ENCODE measurements around the gene SCFD2. TPM values are rescaled to one million over a fixed set of nuclear protein-coding genes. Genes with fewer than 3 reads are reported as not detected.

SCFD2 gene
- total RNA-seq, 1 donor from 2014 or later, result 13.2 TPM

DNA sequence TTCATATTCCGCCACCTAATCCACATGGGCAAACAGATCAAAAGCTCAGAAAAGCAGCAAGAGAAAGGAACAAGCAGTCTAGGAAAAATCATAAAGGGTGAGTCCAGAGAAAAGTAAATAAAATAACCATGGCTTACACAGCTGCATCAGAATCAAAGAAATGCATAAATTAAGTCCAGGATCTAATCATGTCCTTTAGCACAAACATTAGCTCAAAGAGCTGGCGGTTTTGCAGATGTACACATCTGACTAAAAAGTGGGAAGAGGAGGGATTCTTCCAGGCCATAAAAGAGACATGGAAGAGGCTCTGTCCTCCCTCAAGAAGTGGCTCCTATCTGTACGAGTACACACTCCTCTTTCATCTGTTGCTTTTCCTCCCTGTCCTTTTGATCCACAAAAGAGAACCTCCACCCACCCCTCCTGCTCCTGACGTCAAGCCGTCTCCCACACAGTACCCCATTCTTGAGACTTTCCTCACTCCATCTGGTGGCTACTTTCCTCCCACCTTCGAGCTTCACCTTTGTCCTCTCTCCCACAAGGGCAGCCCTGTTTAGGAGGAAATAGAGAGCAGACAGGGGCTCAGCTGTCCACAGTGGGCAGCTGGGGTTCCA lies 411.2 kb downstream of the SCFD2 start:
- DNase-seq, result no peak
- intact Hi-C loops (cut with DNase I), result no loop called here
- no peaks in the 10 kb centered on the region for H3K9me3 ChIP-seq
- H3K27me3 ChIP-seq (ENCODE audit: low read depth), result no peaks in the 10 kb centered on the region
- no peak for TF ChIP-seq CTCF (IDR thresholded peaks at IDR 0.05)
- no peak overlapping the region for H3K4me3 ChIP-seq
- no peak overlapping the region for H3K27ac ChIP-seq
- H3K36me3 ChIP-seq, result no peaks in the 10 kb centered on the region
- no peaks in the 10 kb centered on the region for H3K4me1 ChIP-seq
- ATAC-seq, result no peak

DNA sequence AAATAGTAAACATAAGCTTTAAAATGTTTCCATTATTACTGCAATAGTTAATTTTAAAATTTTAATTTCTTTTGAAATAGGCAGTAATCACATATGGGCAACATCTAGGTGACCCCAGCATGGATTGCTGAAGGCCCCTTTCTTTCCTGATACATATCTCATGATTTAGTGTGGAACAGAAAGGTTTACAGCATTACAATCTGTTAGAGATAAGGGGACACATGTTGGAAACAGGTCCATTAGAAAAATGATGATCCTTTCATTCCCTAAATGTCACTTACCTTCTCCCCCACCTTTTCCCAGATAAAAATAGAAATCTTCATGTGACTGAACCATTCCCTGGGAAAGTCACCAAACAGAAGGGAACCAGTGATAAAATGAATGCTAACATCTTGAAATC lies 413.3 kb downstream of the SCFD2 start:
- no peaks in the 10 kb centered on the region for H3K36me3 ChIP-seq
- DNase-seq (no peak), ATAC-seq (no peak)
- H3K9me3 ChIP-seq, result no peaks in the 10 kb centered on the region
- no peak for TF ChIP-seq CTCF (IDR thresholded peaks at IDR 0.05)
- intact Hi-C loops (cut with DNase I), result no loop called here
- no peaks in the 10 kb centered on the region for H3K4me1 ChIP-seq
- no peaks in the 10 kb centered on the region for H3K27me3 ChIP-seq (ENCODE audit: low read depth)
- no peak overlapping the region for H3K4me3 ChIP-seq
- no peak overlapping the region for H3K27ac ChIP-seq

DNA sequence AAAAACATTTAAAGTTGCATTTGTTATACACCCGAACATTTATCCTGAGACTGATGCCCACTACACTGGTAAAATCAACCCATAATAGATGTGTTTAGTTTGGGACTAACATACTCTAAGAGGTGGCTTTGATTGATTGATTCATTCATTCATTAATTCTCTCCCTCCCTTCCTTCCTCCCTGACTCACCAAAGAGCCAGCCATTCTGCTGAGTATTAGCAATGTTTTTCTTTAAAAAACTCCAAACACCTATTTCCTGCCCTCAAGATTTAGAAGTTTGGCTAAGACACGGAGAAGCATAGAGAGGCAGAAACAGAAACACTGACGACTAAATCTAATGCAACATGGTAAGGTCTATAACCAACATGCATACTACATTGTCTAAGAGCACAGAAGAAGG lies 414.8 kb downstream of the SCFD2 start:
- no peak for ATAC-seq
- Histone ChIP-seq H3K9me3 (no peaks in the 10 kb centered on the region), H3K36me3 (no peaks in the 10 kb centered on the region), H3K27ac (no peak overlapping the region), H3K4me1 (no peaks in the 10 kb centered on the region), H3K27me3 (ENCODE audit: low read depth) (no peaks in the 10 kb centered on the region), H3K4me3 (no peak overlapping the region)
- TF ChIP-seq CTCF (IDR thresholded peaks at IDR 0.05), result no peak
- DNase-seq, result no peak
- intact Hi-C loops (cut with DNase I), result no loop called here

DNA sequence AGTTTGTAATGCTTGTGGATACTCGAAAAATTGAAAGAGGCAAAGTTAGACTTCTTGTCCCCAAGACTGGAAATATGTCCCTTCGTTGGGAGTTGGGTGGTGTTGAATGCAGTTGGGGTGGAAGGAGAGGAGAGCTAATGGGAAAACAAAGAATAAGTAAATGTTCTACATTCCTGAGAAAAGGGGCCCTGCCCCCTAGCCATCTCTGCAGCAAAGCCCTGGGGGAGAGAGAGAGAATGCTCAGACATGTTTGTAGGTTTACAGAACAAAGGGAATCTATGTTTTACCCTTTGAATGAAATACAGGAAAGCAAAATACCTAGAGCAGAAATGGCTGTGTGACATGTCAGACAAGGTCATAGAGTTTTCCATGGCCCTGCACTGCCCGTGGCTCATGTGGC lies 415.6 kb downstream of the SCFD2 start:
- Histone ChIP-seq H3K27ac (no peak overlapping the region), H3K27me3 (ENCODE audit: low read depth) (no peaks in the 10 kb centered on the region), H3K4me3 (no peak overlapping the region), H3K4me1 (no peaks in the 10 kb centered on the region), H3K9me3 (no peaks in the 10 kb centered on the region), H3K36me3 (no peaks in the 10 kb centered on the region)
- no peak for TF ChIP-seq CTCF (IDR thresholded peaks at IDR 0.05)
- intact Hi-C loops (cut with DNase I), result no loop called here
- ATAC-seq (no peak), DNase-seq (no peak)

DNA sequence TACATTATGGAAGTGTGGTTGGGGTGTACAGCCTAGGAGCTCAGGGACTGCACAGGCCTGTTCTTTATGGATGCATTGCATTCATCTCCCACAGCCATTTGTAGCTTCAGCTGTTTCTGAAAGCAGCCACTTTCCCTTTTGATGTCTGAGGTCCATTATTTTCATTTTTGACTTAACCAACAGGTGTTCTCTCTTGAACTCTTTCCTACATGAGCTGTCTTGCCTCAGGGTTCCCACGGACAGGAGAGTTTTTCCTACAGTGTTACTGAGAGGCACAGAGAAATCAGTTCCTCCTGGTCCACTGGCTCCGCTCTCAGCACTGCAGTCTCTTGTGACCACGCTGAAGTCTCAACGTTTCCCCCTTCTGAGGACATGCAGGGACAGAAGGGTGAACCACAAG lies 416.5 kb downstream of the SCFD2 start:
- no peak for ATAC-seq
- H3K36me3 ChIP-seq, result no peaks in the 10 kb centered on the region
- no peaks in the 10 kb centered on the region for H3K4me1 ChIP-seq
- no peak for DNase-seq
- H3K9me3 ChIP-seq, result no peaks in the 10 kb centered on the region
- H3K27ac ChIP-seq, result no peak overlapping the region
- no peaks in the 10 kb centered on the region for H3K27me3 ChIP-seq (ENCODE audit: low read depth)
- TF ChIP-seq CTCF (IDR thresholded peaks at IDR 0.05), result no peak
- no peak overlapping the region for H3K4me3 ChIP-seq
- intact Hi-C loops (cut with DNase I), result no loop called here

GRCh38 chr4:52948057-52948423 lies 417.8 kb downstream of the SCFD2 start:
- intact Hi-C loops (cut with DNase I), result no loop called here
- ATAC-seq, result no peak

More at GRCh38 chr4:52948057-52948423, 417.8 kb downstream of the SCFD2 start:
- Histone ChIP-seq H3K27ac (no peak overlapping the region), H3K4me3 (no peak overlapping the region), H3K27me3 (ENCODE audit: low read depth) (no peaks in the 10 kb centered on the region), H3K36me3 (no peaks in the 10 kb centered on the region), H3K4me1 (no peaks in the 10 kb centered on the region), H3K9me3 (no peaks in the 10 kb centered on the region)
- DNase-seq, result no peak
- TF ChIP-seq CTCF (IDR thresholded peaks at IDR 0.05), result no peak

Measured in lower lobe of right lung (tissue), 2 donors.